GM13976 (cell line): ENCODE data around the gene ARHGAP18.
A peak's percentile ranks its signal among the peaks of the same experiment; 100 is the strongest.
"Not testable (repeated sequence)": the region's sequence is repeated elsewhere in the genome, so short reads cannot be mapped to it uniquely, and the experiment has no call there.

Experiments used
- DNase-seq: peaks from one replicate; pipeline ENCODE4 v3.0.0; 2012; ENCODE audit warnings: low spot score
- CTCF ChIP-seq: IDR thresholded peaks from 2 replicates; pipeline ENCODE4 v1.5.1; 2012; ENCODE audit warnings: borderline replicate concordance, mild to moderate bottlenecking; ENCODE audit not compliant: insufficient read depth; ENCODE audit errors: extremely low read depth, missing control alignments, control extremely low read depth
- in situ Hi-C: fragments of 300-500 bp; cut with MboI; formaldehyde crosslinking; loops from one replicate; pipeline ENCODE4 v1.12.0; 2022; ENCODE audit warnings: low sequenced_read_pairs, mixed read lengths, inconsistent platforms; ENCODE audit not compliant: unreplicated experiment

The ARHGAP18 gene

DNA sequence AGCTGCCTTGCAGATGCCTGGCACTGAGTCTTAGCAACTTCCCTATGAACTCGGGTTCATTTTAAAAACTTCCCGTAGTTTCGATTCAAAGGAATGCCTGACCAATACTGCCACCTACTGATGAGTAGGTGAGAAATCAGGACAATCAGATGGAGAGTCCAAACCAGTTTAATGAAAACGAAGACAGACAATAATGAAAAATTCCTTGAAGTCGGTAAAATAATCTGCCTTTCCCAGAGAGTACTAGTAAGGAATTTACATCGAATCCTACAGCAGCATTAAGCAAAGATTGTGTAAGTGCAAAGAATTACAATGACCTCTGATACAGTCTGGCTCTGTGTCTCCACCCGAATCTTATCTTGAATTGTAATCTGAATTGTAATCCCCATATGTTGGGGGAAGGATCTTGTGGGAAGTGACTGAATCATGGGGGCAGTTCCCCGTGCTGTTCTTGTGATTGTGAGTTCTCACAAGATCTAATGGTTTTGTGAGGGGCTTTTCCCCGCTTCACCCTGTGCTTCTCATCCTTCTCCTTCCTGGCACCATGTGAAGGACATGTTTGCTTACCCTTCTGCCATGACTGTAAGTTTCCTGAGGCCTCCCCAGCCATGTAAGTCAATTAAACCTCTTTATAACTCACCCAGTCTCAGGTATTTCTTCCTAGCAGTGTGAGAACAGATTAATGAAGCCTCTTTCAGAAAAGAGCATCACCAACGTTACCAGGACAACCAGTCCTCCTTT is 134.4 kb downstream of the ARHGAP18 start:
- in situ Hi-C loops, result no loop called here
- no peak for DNase-seq
- peak; percentile 14 for TF ChIP-seq CTCF

DNA sequence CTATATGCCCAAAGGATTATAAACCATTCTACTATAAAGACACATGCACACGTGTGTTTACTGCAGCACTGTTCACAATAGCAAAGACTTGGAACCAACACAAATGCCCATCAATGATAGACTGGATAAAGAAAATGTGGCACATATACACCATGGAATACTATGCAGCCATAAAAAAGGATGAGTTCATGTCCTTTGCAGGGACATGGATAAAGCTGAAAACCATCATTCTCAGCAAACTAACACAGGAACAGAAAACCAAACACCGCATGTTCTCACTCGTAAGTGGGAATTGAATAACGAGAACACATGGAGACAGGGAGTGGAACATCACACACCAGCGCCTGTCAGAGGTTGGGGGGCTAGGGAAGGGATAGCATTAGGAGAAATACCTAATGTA is 135.4 kb downstream of the ARHGAP18 start:
- in situ Hi-C loops, DNase-seq: not testable (repeated sequence)

DNA sequence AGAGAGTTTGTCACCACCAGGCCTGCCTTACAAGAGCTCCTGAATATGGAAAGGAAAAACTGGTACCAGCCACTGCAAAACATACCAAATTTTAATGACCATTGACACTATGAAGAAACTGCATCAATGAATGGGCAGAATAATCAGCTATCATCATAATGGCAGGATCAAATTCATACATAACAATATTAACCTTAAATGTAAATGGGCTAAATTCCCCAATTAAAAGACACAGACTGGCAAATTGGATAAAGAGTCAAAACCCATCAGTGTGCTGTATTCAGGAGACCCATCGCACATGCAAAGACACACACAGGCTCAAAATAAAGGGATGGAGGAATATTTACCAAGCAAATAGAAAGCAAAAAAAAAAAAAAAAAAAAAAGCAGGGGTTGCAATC is 139.0 kb downstream of the ARHGAP18 start:
- in situ Hi-C loops, DNase-seq: not testable (repeated sequence)

GRCh38 chr6:129568015-129568414 is 142.0 kb downstream of the ARHGAP18 start:
- DNase-seq, result no peak
- no peak for TF ChIP-seq CTCF
- in situ Hi-C loops, result no loop called here

- in situ Hi-C loops, result no loop called here
- peak; percentile 27 for TF ChIP-seq CTCF
- peak; percentile 12 for DNase-seq
Observed at GRCh38 chr6:129567374-129567773, 142.6 kb downstream of the ARHGAP18 start.

DNA sequence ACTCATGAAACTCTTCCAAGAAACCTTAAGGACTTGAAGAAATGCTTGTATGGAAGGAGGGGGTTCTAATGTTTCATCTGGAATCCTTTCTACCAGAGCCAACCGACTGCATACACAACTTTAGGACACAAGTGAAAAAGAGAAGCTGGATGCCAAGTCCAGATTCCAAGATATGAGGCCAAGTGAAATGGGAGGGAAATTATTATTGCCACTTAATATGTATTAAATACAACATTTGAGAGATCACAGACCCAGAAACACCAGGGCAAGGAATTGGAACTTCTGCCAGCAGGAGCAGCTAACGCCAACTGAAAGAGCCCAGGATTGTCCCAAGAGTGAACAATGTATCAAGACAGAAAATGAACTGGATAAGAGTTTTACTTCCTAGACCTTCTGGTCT is 144.2 kb downstream of the ARHGAP18 start:
- no peak for TF ChIP-seq CTCF
- in situ Hi-C loops, result no loop called here
- DNase-seq, result no peak

GRCh38 chr6:129565366-129565765 is 144.6 kb downstream of the ARHGAP18 start:
- no peak for DNase-seq
- TF ChIP-seq CTCF, result no peak
- in situ Hi-C loops, result no loop called here

DNA sequence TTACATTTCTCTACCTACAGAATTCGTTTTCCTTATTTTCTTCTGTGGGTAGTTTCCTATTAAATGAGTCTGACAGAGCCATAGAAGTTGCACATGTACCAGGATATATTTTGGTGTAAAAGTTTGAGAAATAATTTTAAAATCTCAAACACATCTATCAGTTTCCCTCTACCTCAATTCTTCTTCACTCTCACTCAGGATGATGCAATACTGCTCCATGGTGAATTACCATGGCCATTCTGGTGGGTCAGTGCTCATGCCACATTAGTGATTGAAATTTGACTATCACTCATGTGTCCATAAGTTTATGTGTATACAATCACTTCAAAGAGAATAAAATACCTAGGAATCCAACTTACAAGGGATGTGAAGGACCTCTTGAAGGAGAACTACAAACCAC is 151.7 kb downstream of the ARHGAP18 start:
- DNase-seq, result no peak
- in situ Hi-C loops, result no loop called here
- TF ChIP-seq CTCF, result no peak
